GM12892 (cell line): ENCODE measurements around the gene MTX1.

Source experiments
- POLR2A ChIP-seq: IDR thresholded peaks from 2 replicates; pipeline ENCODE4 v1.6.1; 2011; ENCODE audit warnings: low read depth, low read length, control low read depth
- POLR2AphosphoS5 ChIP-seq: IDR thresholded peaks from 2 replicates; pipeline ENCODE4 v1.6.1; 2011; ENCODE audit warnings: low read depth, low read length, control low read depth
- TAF1 ChIP-seq: IDR thresholded peaks from 2 replicates; pipeline ENCODE4 v1.6.1; 2011; ENCODE audit warnings: low read depth, mild to moderate bottlenecking, control low read depth, low read length, borderline replicate concordance

GRCh38 chr1:155193275-155193990 is 15.1 kb upstream of the MTX1 start:
- TF ChIP-seq POLR2A (no peak), TAF1 (peak; percentile 18; the same call in 1 of the 2 replicates), POLR2AphosphoS5 (no peak)
